ENCODE data around the gene PPARG. TPM values are rescaled to one million over a fixed set of nuclear protein-coding genes. Genes with fewer than 3 reads are reported as not detected.

Gene PPARG
- total RNA-seq, 1 experiment from 2014 or later: 7.1 TPM

- POLR2A ChIA-PET: no interaction called here
These were observed 107.6 kb downstream of the PPARG start for GRCh38 chr3:12396471-12396870.

GRCh38 chr3:12399226-12399625, 110.4 kb downstream of the PPARG start:
- no TSS peak for BruUV-seq (replicated peaks)
- POLR2A ChIA-PET: interaction anchor here (0.5 kb wide), 1 partner anchor 56 kb away, joined by 6 read pairs; no protein-coding TSS in a partner anchor
- Mint-ChIP-seq H3K4me3 (ENCODE audit: unreplicated experiment) (no peak overlapping the region), H3K9me3 (ENCODE audit: unreplicated experiment) (no peaks in the 10 kb centered on the region), H3K36me3 (ENCODE audit: insufficient read depth, unreplicated experiment) (no peaks in the 10 kb centered on the region), H3K27me3 (ENCODE audit: insufficient read depth, unreplicated experiment) (no peaks in the 10 kb centered on the region), H3K4me1 (ENCODE audit: insufficient read depth, unreplicated experiment) (peaks cover 9% of the 10 kb centered on the region), H3K27ac (ENCODE audit: low read depth, unreplicated experiment) (no peak overlapping the region)
- DNase-seq (ENCODE audit: unreplicated experiment): no peak
- intact Hi-C loops (cut with micrococcal nuclease): no loop called here
- CTCF ChIA-PET: interaction anchor here (0.6 kb wide), 2 partner anchors 20 to 57 kb away, joined by 3 read pairs; no protein-coding TSS in a partner anchor
- no peak for TF ChIP-seq CTCF (IDR thresholded peaks at IDR 0.05; ENCODE audit: unreplicated experiment)

More at GRCh38 chr3:12396471-12396870, 107.6 kb downstream of the PPARG start:
- CTCF ChIA-PET: interaction anchor here (0.6 kb wide), 1 partner anchor 287 kb away, joined by 4 read pairs; no protein-coding TSS in a partner anchor
- H3K4me1 Mint-ChIP-seq (ENCODE audit: insufficient read depth, unreplicated experiment): peaks cover 15% of the 10 kb centered on the region
- H3K4me3 Mint-ChIP-seq (ENCODE audit: unreplicated experiment): no peak overlapping the region
- intact Hi-C loops (cut with micrococcal nuclease): no loop called here
- DNase-seq (ENCODE audit: unreplicated experiment): no peak
- no peak overlapping the region for H3K27ac Mint-ChIP-seq (ENCODE audit: low read depth, unreplicated experiment)
- BruUV-seq (replicated peaks): no TSS peak
- no peak for TF ChIP-seq CTCF (IDR thresholded peaks at IDR 0.05; ENCODE audit: unreplicated experiment)
- no peaks in the 10 kb centered on the region for H3K36me3 Mint-ChIP-seq (ENCODE audit: insufficient read depth, unreplicated experiment)
- no peaks in the 10 kb centered on the region for H3K9me3 Mint-ChIP-seq (ENCODE audit: unreplicated experiment)
- H3K27me3 Mint-ChIP-seq (ENCODE audit: insufficient read depth, unreplicated experiment): no peaks in the 10 kb centered on the region

- BruUV-seq (replicated peaks): no TSS peak
- POLR2A ChIA-PET: interaction anchor here (0.7 to 1.2 kb wide), 3 partner anchors 12 to 118 kb away, joined by 3 read pairs; no protein-coding TSS in a partner anchor
- no peak overlapping the region for H3K27ac Mint-ChIP-seq (ENCODE audit: low read depth, unreplicated experiment)
These were observed 111.8 kb downstream of the PPARG start for GRCh38 chr3:12400616-12401194.

More at GRCh38 chr3:12400616-12401194, 111.8 kb downstream of the PPARG start:
- no peak for TF ChIP-seq CTCF (IDR thresholded peaks at IDR 0.05; ENCODE audit: unreplicated experiment)
- Mint-ChIP-seq H3K4me3 (ENCODE audit: unreplicated experiment) (no peak overlapping the region), H3K4me1 (ENCODE audit: insufficient read depth, unreplicated experiment) (peaks cover 18% of the 10 kb centered on the region), H3K36me3 (ENCODE audit: insufficient read depth, unreplicated experiment) (no peaks in the 10 kb centered on the region), H3K9me3 (ENCODE audit: unreplicated experiment) (no peaks in the 10 kb centered on the region), H3K27me3 (ENCODE audit: insufficient read depth, unreplicated experiment) (no peaks in the 10 kb centered on the region)
- CTCF ChIA-PET: interaction anchor here (0.5 to 1.2 kb wide), 6 partner anchors 11 to 1245 kb away, joined by 3 to 4 read pairs (median 3); no protein-coding TSS in a partner anchor
- DNase-seq (ENCODE audit: unreplicated experiment): peak; percentile 17
- intact Hi-C loops (cut with micrococcal nuclease): no loop called here

Data from MCF 10A (cell line).